Right renal pelvis (tissue), 4 donors: Measurements from ENCODE around the gene GSE1. TPM values are rescaled to one million over a fixed set of nuclear protein-coding genes. Genes with fewer than 3 reads are reported as not detected.

Source experiments
- DNase-seq, 4 donors: peaks; one replicate each; pipeline ENCODE4 v3.0.0-alpha.2; 2013; ENCODE audit warnings: low read depth in 4 of 4, low spot score in 3 of 4, missing footprints in 1 of 4
- polyA plus RNA-seq, 4 donors: library from polyadenylated mRNA; unstranded; fragments of 120-200 nt; gene quantifications; one replicate each; pipeline ENCODE4 v1.2.1, GENCODE V29; 2013; ENCODE audit not compliant: insufficient read length in 4 of 4

GSE1 gene
- polyA plus RNA-seq, 4 donors, result 59.5 to 68.7 (median 65.7) TPM

- no peak for DNase-seq
Measured at GRCh38 chr16:85616607-85617321, 3.6 kb downstream of the GSE1 start.

GRCh38 chr16:85617948-85618347 lies 4.8 kb downstream of the GSE1 start:
- no peak for DNase-seq

DNA sequence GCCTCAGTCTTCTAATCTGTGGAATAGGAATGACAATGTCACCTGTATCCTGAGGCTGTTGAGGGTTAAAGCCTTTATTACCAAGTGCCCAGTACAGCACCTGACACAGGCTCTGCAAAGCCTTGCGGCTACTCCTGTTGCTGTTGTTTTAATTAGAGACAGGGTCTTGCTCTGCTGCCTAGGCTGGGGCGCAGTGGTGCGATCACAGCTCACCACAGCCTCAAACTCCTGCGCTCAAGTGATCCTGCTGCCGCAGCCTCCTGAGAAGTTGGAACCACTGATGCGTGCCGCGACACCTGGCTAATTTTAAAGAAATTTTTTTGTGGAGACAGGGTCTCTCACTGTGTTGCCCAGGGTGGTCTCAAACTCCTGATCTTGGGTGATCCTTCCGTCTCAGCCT lies 5.4 kb downstream of the GSE1 start:
- DNase-seq, result no peak

DNA sequence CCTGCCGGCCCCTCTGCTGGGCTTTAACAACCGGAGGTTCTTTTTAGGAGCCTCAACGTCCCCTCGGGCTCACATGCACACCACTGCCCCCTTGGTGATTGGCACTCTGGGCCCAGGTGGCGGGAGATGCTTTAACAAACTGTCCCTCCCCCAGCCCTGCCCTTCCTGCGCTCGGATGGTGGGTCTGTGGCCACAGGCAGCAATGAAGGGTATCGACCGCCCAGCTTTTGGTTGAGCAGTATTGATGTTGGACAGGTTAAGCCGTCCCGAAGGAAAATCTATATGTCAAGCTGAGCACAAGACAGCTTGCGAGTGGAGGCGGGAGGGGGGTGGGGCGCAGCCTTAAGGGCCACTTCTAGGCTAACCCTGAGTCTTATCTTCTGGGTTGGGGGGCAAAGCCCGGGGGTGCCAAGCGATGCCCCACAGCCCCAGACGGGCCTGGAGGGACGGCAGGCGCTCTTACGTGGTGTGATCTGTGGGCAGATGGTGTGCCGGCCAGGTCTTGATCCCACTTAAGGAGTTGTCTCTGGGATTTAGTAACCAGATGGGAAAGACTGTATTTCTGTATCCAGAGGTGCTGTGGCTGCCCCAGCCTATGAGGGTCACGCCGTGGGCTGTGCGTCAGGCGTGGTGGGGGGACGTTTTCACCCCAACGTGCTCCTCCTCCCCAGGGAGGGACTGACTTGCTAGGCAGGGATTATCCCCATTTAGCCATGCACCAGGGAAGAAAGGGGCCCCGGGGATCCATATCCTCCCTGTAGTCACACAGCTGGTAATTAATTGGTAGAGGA lies 6.2 kb downstream of the GSE1 start:
- no peak for DNase-seq

- no peak for DNase-seq
Measured at GRCh38 chr16:85620374-85620773, 7.3 kb downstream of the GSE1 start.

DNA sequence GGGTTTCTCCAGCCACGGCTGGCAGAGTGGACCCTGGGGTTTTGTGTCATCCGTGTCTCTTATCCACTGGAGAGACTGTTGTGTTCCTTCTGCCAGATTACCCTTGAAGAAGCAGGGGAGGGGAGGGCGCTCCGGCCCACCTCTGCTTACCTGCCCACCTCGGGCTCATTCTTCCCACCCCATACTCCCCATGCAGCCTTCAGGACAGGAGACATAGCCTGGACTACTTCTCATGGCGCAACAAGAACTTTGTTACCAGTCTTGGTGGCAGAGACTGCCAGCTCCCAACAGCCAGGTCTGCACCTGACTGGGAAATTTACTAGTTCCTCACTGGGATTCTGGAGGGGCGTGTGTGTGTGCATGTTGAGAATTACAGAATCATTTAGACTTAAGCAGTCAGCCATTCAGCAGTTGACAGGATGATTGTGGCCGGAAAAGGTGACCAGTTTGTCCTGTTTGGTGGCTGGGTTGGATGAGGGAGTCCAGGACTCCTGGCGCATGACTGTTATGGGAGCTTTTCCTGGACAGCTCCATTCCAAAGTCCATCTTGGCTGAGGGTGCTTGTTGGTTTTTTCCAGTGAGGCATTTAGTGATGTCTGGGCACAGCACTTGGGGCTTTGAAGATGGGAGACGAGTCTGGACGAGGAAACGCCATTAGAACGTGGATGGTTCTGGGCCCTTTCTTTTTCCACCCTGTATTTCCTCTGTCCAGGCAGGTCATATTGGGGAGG lies 8.7 kb downstream of the GSE1 start:
- DNase-seq, result no peak

DNA sequence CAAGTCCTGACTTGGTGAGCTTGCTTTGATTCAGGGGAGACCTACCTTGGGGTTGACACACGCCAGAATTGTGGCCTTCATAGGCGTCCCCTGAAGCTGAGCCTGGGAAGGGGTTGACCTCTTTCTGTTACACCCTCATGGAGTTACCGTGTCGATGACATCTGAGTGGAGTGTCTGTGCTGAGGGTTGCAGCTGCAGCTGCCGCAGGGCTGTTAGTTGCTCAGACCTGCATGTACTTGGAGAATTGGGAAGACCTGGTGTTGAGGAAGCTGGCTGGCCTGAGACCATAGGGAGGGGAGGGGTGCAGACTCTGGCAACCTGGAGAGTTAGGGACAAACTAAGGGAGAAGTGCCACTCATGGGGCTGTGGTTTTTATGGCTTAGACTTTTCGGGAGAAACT lies 9.6 kb downstream of the GSE1 start:
- no peak for DNase-seq

- DNase-seq, result no peak
Measured at GRCh38 chr16:85623250-85623649, 10.1 kb downstream of the GSE1 start.

DNA sequence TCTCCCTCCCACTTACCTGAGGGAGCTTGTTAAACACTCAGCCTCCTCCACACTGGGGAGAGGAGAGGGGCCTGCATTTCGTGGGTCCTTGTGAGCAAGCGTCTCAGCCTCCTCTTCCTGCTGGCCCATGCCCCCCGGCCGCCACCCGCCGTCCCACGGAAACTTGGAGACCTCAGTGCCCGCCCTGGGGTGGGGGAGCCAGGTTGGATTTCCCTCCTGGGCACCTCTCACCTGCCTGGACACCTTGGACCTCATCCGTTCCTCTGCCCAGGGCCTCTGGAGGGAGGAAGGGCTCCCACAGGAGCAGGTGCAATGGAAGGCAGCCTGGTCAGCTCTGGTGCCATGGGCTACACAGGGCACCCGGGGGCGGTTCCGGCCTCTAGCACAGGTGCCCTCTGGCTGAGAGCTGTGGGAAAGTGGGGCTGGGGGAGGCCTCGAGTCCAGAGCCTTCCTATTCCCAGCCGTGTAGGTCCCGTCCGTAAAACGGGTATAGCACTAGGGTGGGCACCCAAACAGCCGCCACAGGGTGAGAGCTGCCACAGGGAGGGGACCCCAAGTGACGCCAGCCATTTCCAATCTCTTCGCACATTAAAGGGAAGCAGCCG lies 11.0 kb downstream of the GSE1 start:
- DNase-seq, result no peak

GRCh38 chr16:85624646-85625045 lies 11.5 kb downstream of the GSE1 start:
- no peak for DNase-seq

GRCh38 chr16:85625053-85625452 lies 11.9 kb downstream of the GSE1 start:
- DNase-seq, result no peak

DNA sequence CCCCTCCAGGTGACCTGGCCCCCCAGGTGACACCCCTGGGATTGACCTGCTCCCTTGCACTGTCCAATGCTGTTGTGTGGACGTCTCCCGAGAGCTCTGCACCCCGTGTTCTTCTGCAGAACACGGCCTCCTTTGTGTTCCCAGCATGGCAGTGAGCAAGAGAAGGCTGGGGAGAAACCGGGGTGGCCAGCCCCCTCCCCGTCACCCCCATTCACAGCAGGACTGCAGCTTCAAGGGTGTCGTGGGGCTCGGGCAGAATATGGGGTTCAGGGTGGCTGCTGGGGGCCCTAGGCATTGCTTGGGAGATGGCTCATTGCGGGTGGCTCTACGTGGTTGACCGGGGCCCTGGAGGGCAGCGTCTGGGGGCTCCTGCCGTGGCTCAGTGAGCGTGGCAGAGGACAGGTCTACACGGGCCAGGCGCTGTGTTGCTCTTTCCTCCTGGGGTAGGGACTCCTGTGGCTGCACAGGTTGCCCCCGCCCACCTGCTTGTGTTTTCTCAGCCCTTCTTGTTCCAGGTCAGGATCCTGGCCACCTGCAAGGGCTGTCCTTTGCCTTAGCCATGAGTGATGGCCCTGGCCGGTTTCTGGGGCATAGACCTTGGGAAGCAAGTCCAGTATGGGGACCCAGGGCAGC lies 12.5 kb downstream of the GSE1 start:
- DNase-seq, result no peak

DNA sequence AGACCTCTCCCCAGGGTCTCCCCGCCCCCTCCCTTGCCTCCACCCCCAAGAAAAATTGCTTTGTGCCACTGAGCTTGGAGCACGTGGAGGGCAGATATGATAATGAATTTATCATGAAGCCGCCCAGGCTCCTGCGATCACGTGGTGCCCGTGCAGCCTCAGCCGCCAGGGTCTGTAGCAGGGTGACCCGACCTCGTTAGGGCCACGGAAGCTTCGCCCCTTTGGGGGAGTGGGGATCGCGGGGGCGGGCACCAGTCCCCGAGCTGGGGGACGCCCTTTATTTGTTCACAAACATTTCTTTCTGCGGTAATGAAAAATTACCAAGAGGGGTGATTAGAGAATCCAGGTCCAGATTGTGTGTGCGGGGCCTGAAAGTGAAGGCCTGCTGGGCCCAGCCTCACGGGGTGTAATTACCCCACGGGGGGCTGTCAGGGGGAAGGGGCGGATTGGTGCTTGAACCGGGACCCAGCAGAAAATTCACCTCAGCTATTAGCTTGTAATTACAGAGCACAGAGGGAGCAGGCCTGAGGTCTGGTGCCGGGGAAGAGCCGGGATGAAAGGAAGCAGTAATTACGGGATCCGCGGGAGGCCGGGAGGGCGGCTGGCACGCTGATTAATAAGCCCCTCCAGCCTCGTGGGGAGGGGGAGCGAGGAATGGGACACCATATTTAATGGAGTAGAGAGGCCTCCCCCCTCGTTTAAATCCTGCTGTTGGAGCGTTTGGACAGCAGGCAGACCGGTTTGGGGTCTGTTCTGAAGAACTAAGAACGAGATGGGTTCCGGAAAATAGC lies 13.3 kb downstream of the GSE1 start:
- DNase-seq, result no peak

DNA sequence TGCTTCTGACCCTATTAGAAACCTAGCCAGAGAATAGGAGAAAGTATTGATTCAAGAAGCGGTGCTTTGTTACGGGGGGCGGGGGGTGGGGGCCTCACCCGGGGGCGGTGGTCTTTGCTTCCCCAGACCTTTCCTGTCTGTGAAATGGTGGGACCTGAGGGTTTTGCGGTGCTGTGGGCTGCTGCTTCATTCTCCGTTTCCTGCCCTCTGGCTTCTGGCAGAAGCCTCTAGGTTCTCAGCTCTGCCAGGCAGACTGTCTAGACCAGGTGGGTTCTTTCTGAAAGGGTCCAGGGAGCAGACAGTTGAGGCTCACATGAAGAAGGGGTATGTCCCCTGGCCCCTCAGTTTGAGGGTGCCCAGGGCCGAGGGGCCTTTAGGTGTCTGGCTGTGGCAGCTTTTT lies 14.0 kb downstream of the GSE1 start:
- no peak for DNase-seq

DNA sequence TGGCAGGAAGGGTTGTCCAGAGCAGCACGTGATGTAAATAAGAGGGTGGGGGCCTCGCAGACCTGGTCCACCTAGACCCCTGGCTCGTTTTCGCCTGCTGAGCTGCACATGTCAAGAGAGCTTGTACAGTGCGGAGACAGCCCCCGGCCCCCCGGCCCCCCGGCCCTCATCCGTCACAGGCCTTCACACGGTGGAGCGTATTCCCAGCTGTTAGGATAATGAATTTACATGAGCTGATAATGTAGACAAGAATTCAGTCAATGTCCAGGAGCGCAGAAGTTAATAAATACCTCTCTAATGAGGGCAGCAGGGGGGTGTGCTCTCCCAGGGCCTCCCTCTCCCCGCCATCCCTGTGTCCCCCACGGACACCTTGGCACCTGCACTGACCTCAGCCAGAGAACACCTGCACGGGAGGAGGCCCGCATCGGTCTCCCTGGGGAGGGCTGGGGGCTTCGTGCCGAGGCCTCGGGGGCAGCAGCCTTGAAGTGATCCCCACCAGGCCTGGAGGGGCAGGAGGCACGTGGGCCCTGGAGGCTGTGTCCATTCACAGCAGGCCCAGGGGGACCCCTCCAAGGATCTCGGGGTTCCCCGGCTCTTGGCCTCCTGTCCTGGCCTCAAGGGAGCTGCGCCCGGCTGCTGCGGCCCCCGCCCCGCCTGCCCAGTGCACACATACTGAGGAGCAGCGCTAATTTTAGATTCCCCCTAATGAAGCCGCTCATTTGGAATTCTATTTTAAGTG lies 14.6 kb downstream of the GSE1 start:
- no peak for DNase-seq

- DNase-seq, result no peak
Measured at GRCh38 chr16:85628265-85628556, 15.1 kb downstream of the GSE1 start.

DNA sequence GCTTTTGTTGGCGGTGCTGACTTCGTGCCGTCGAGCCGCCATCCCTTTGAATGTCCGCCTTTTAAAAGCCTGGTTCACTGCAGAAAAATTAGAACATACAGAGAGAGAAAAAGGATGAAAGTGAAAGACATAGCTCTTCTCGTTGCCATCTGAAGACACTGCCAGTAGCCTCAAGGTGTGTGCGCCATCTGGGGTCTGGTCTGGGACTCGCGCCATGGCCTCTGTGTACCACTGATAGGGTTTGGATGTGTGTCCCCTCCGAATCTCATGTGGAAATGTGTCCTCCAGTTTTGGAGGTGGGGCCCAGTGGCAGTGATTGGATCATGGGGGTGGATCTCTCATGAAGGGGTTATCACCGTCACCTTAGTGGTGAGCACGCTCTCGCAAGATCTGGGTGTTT lies 15.5 kb downstream of the GSE1 start:
- DNase-seq, result no peak

DNA sequence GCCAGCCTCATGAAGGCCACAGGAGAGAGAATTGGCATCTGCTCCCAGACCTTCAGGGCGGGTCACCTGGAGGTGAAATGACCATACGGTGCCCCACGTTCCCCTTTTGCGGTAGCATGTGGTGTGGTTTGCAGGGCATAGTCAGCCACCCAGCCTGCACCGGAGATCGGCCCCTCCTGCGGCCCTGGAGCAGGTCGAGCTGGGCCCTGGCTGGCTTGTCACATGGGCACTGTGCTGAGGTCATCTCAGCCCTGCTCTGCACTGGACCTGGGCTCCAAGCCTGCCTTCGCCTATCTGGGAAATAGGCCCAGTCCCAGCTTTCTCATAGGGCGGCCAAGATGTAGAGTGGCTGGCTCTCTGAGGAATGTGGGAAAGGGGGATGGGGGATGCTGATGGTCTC lies 16.2 kb downstream of the GSE1 start:
- DNase-seq, result no peak

DNA sequence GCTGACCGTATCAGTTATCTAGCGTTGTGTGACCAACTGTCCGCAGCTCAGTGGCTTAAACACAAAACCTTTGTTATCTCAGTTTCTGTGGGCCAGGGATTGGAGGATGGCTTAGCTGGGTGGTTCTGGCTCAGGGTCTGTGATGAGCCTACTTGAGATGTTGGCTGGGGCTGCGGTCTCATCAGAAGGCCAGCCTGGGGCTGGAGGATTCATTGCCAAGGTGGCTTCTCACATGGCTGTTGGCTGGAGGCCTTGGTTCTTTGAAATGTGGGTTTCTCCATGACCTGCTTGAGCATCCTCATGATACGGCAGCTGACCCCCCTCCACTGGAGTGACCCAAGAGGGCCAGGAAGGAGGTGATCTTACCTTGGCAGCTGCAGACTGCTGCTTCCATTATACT lies 16.7 kb downstream of the GSE1 start:
- DNase-seq, result no peak
